Activated naive CD8-positive, alpha-beta T cell treated with anti-CD3 and anti-CD28 coated beads for 36 hours (primary cell): ENCODE measurements around the gene GPR107. TPM values are rescaled to one million over a fixed set of nuclear protein-coding genes. Genes with fewer than 3 reads are reported as not detected.

ENCODE experiments used
- DNase-seq: peaks from one replicate; pipeline ENCODE4 v3.0.0; 2021
- H3K27ac Mint-ChIP-seq: one replicate; pipeline ENCODE4 v1.8.0; 2022; ENCODE audit warnings: mild to moderate bottlenecking, moderate library complexity, mixed read lengths
- H3K27me3 Mint-ChIP-seq: one replicate; pipeline ENCODE4 v1.8.0; 2022; ENCODE audit warnings: mild to moderate bottlenecking, mixed read lengths
- H3K36me3 Mint-ChIP-seq: one replicate; pipeline ENCODE4 v1.8.0; 2021; ENCODE audit warnings: mild to moderate bottlenecking, mixed read lengths
- H3K4me1 Mint-ChIP-seq: one replicate; pipeline ENCODE4 v1.8.0; 2021; ENCODE audit warnings: mixed read lengths
- H3K4me3 Mint-ChIP-seq: one replicate; pipeline ENCODE4 v1.8.0; 2022; ENCODE audit warnings: mild to moderate bottlenecking, moderate library complexity, mixed read lengths
- H3K9me3 Mint-ChIP-seq: one replicate; pipeline ENCODE4 v1.8.0; 2022; ENCODE audit warnings: mixed read lengths
- total RNA-seq, 2 experiments: library from RNA; stranded (reverse); gene quantifications; one replicate each; pipeline ENCODE4 v1.2.3, GENCODE V29; 2021

GPR107 gene
- total RNA-seq, 2 experiments from 2014 or later: 17.7 to 19.4 TPM

- Mint-ChIP-seq H3K27ac (peak overlapping the region; percentile 95), H3K27me3 (no peaks in the 10 kb centered on the region), H3K9me3 (no peaks in the 10 kb centered on the region), H3K4me1 (peaks cover 52% of the 10 kb centered on the region), H3K4me3 (peak overlapping the region; percentile 96), H3K36me3 (peaks cover 24% of the 10 kb centered on the region)
- no peak for DNase-seq
Observed at GRCh38 chr9:130041648-130042405, 11.9 kb upstream of the GPR107 start.

GRCh38 chr9:130042406-130042884 is 11.3 kb upstream of the GPR107 start:
- H3K27me3 Mint-ChIP-seq: no peaks in the 10 kb centered on the region
- peaks cover 21% of the 10 kb centered on the region for H3K36me3 Mint-ChIP-seq
- peak overlapping the region; percentile 96 for H3K4me3 Mint-ChIP-seq
- H3K27ac Mint-ChIP-seq: peak overlapping the region; percentile 95
- H3K9me3 Mint-ChIP-seq: no peaks in the 10 kb centered on the region
- peak; percentile 47 for DNase-seq
- peaks cover 46% of the 10 kb centered on the region for H3K4me1 Mint-ChIP-seq

- no peaks in the 10 kb centered on the region for H3K27me3 Mint-ChIP-seq
- peak within 1 kb of the TSS; percentile 95 for H3K27ac Mint-ChIP-seq
- H3K4me1 Mint-ChIP-seq: peaks cover 41% of the 10 kb centered on the region
- H3K4me3 Mint-ChIP-seq: peak within 1 kb of the TSS; percentile 96
- H3K9me3 Mint-ChIP-seq: no peaks in the 10 kb centered on the region
- DNase-seq: peak; percentile 86
- peaks cover 21% of the 10 kb centered on the region for H3K36me3 Mint-ChIP-seq
Observed at GRCh38 chr9:130042885-130043653, 10.6 kb upstream of the GPR107 start, which contains the start of gene FNBP1. TSS of gene FNBP1 (minus strand) at chr9:130043189. CDS start at chr9:130042975, 214 bp downstream.

GRCh38 chr9:130043654-130044623 is 9.8 kb upstream of the GPR107 start:
- H3K27me3 Mint-ChIP-seq: no peaks in the 10 kb centered on the region
- H3K9me3 Mint-ChIP-seq: no peaks in the 10 kb centered on the region
- peak overlapping the region; percentile 89 for H3K4me3 Mint-ChIP-seq
- DNase-seq: no peak
- H3K36me3 Mint-ChIP-seq: peaks cover 18% of the 10 kb centered on the region
- peak overlapping the region; percentile 88 for H3K27ac Mint-ChIP-seq
- H3K4me1 Mint-ChIP-seq: peaks cover 35% of the 10 kb centered on the region

- no peak overlapping the region for H3K4me3 Mint-ChIP-seq
- no peak for DNase-seq
- H3K4me1 Mint-ChIP-seq: peaks cover 32% of the 10 kb centered on the region
- no peaks in the 10 kb centered on the region for H3K27me3 Mint-ChIP-seq
- no peak overlapping the region for H3K27ac Mint-ChIP-seq
- no peaks in the 10 kb centered on the region for H3K9me3 Mint-ChIP-seq
- H3K36me3 Mint-ChIP-seq: peaks cover 13% of the 10 kb centered on the region
Observed at GRCh38 chr9:130045725-130046450, 7.8 kb upstream of the GPR107 start.

GRCh38 chr9:130049431-130050210 is 4.1 kb upstream of the GPR107 start:
- Mint-ChIP-seq H3K27me3 (no peaks in the 10 kb centered on the region), H3K9me3 (no peaks in the 10 kb centered on the region), H3K4me1 (peaks cover 34% of the 10 kb centered on the region), H3K36me3 (no peaks in the 10 kb centered on the region), H3K4me3 (no peak overlapping the region), H3K27ac (no peak overlapping the region)
- no peak for DNase-seq

- no peaks in the 10 kb centered on the region for H3K36me3 Mint-ChIP-seq
- no peak overlapping the region for H3K4me3 Mint-ChIP-seq
- no peaks in the 10 kb centered on the region for H3K9me3 Mint-ChIP-seq
- no peak for DNase-seq
- H3K27me3 Mint-ChIP-seq: no peaks in the 10 kb centered on the region
- H3K4me1 Mint-ChIP-seq: peaks cover 32% of the 10 kb centered on the region
- peak overlapping the region; percentile 49 for H3K27ac Mint-ChIP-seq
Observed at GRCh38 chr9:130050462-130050861, 3.2 kb upstream of the GPR107 start.

- Mint-ChIP-seq H3K27me3 (no peaks in the 10 kb centered on the region), H3K27ac (peak overlapping the region; percentile 30), H3K4me1 (peaks cover 27% of the 10 kb centered on the region), H3K4me3 (peak overlapping the region; percentile 53), H3K36me3 (no peaks in the 10 kb centered on the region), H3K9me3 (no peaks in the 10 kb centered on the region)
- DNase-seq: no peak
Observed at GRCh38 chr9:130051855-130052254, 1.9 kb upstream of the GPR107 start.

GRCh38 chr9:130053109-130053503 is 600 bp upstream of the GPR107 start:
- peak overlapping the region; percentile 90 for H3K27ac Mint-ChIP-seq
- no peak for DNase-seq
- no peaks in the 10 kb centered on the region for H3K9me3 Mint-ChIP-seq
- H3K4me3 Mint-ChIP-seq: peak overlapping the region; percentile 97
- H3K4me1 Mint-ChIP-seq: peaks cover 30% of the 10 kb centered on the region
- peaks cover 2% of the 10 kb centered on the region for H3K36me3 Mint-ChIP-seq
- no peaks in the 10 kb centered on the region for H3K27me3 Mint-ChIP-seq

GRCh38 chr9:130054325-130054786 is 650 bp downstream of the GPR107 start:
- Mint-ChIP-seq H3K36me3 (peaks cover 11% of the 10 kb centered on the region), H3K4me3 (peak overlapping the region; percentile 97), H3K9me3 (no peaks in the 10 kb centered on the region), H3K27me3 (no peaks in the 10 kb centered on the region), H3K4me1 (peaks cover 34% of the 10 kb centered on the region), H3K27ac (peak overlapping the region; percentile 90)
- DNase-seq: no peak

- Mint-ChIP-seq H3K4me1 (peaks cover 34% of the 10 kb centered on the region), H3K36me3 (peaks cover 11% of the 10 kb centered on the region), H3K4me3 (peak overlapping the region; percentile 97), H3K27ac (peak overlapping the region; percentile 90), H3K27me3 (no peaks in the 10 kb centered on the region), H3K9me3 (no peaks in the 10 kb centered on the region)
- DNase-seq: no peak
Observed at GRCh38 chr9:130054820-130055219, 1.1 kb downstream of the GPR107 start.

- Mint-ChIP-seq H3K4me1 (peaks cover 18% of the 10 kb centered on the region), H3K9me3 (no peaks in the 10 kb centered on the region), H3K27ac (no peak overlapping the region), H3K36me3 (peaks cover 15% of the 10 kb centered on the region), H3K4me3 (no peak overlapping the region), H3K27me3 (no peaks in the 10 kb centered on the region)
- DNase-seq: no peak
Observed at GRCh38 chr9:130058154-130058553, 4.4 kb downstream of the GPR107 start.

- DNase-seq: no peak
- Mint-ChIP-seq H3K4me1 (peaks cover 22% of the 10 kb centered on the region), H3K9me3 (no peaks in the 10 kb centered on the region), H3K4me3 (no peak overlapping the region), H3K36me3 (peaks cover 15% of the 10 kb centered on the region), H3K27ac (no peak overlapping the region), H3K27me3 (no peaks in the 10 kb centered on the region)
Observed at GRCh38 chr9:130058887-130059286, 5.2 kb downstream of the GPR107 start.
